ENCODE measurements around the gene MFSD2A.
A peak's percentile ranks its signal among the peaks of the same experiment; 100 is the strongest.
"Not testable (repeated sequence)": the region's sequence is repeated elsewhere in the genome, so short reads cannot be mapped to it uniquely, and the experiment has no call there.

MFSD2A gene

GRCh38 chr1:39954870-39955546 lies at the start of gene MFSD2A:
MFSD2A (plus strand) TSS chr1:39955145; CDS start chr1:39955293, 148 bp downstream.
- DNase-seq (ENCODE audit: low read depth, low spot score), result peak; percentile 83

DNA sequence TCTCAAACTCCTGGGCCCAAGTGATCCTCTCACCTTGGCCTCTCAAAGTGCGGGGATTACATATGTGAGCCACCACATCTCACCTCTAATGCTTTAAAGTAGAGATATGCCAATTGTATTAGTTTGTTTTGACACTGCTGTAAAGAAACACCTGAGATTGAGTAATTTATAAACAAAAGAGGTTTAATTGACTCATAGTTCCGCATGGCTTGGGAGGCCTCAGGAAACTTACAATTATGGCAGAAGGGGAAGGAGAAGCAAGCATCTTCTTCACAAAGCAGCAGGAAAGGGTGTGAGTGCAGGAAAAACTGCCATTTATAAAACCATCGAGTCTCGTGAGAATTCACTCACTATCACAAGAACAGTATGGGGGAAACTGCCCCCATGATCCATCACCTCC lies 49.8 kb upstream of the MFSD2A start:
- DNase-seq (ENCODE audit: low read depth, low spot score), result no peak

- DNase-seq (ENCODE audit: low read depth, low spot score), result no peak
These were observed 47.2 kb upstream of the MFSD2A start for GRCh38 chr1:39907528-39908453.

GRCh38 chr1:39908534-39908933 lies 46.4 kb upstream of the MFSD2A start:
- DNase-seq (ENCODE audit: low read depth, low spot score), result no peak

DNA sequence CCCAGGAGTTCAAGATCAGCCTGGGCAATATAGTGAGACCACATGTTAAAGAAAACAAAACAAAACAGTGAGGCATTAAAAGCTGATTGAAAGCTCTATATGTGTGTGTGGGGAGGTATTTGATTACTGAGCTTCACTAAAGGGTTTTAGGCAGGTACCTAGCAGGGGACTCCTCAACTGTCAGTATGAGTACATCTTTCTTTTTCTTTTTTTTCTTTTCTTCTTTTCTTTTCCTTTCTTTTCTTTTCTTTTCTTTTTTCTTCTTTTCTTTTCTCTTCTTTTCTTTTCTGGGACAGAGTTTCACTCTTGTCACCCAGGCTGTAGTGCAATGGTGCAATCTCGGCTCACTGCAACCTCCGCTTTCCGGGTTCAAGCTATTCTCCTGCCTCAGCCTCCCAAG lies 44.7 kb upstream of the MFSD2A start:
- DNase-seq (ENCODE audit: low read depth, low spot score), result no peak

GRCh38 chr1:39913136-39913535 lies 41.8 kb upstream of the MFSD2A start:
- not testable (repeated sequence) for DNase-seq (ENCODE audit: low read depth, low spot score)

DNA sequence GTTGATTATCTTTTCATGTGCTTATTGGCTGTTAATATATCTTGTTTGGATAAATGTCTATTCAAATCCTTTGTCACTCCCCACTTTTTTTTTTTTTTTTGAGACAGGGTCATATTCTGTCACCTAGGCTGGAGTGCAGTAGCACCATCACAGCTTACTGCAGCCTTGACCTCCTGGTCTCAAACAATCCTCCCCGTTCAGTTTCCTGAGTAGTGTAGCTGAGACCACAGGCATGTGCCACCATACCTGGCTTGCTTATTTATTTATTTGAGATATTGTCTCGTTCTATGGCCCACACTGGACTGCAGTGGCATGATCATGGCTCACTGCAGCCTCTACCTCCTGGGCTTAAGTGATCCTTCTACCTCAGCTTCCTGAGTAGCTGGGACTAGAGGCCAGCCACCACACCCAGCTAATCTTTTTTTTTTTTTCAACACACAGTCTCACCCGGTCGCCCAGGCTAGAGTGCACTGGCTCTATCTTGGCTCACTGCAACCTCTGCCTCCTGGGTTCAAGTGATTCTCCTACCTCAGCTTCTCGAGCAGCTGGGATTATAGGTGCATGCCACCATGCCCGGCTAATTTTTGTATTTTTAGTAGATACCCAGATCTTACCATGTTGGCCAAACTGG lies 39.3 kb upstream of the MFSD2A start:
- DNase-seq (ENCODE audit: low read depth, low spot score), result no peak

DNA sequence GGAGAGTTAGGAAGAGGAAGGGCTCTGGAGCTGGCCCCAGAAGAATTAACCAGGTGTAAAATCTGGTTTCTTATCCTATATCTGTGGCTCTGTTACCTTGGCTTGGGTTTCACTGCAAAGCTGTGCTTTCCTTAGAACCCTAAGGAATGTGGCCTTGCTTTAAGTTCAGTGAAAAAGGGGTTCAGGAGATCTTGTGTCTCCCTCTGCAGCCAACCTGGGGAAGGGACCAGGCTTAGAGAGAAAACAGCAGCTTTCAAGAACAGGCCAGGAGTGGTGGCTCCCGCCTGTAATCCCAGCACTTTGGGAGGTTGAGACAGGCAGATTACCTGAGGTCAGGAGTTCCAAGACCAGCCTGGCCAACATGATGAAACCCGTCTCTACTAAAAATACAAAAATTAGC lies 37.1 kb upstream of the MFSD2A start:
- DNase-seq (ENCODE audit: low read depth, low spot score), result peak; percentile 31

GRCh38 chr1:39919545-39919944 lies 35.4 kb upstream of the MFSD2A start:
- peak; percentile 83 for DNase-seq (ENCODE audit: low read depth, low spot score)

- peak; percentile 83 for DNase-seq (ENCODE audit: low read depth, low spot score)
These were observed 32.7 kb upstream of the MFSD2A start for GRCh38 chr1:39922251-39922688.

DNA sequence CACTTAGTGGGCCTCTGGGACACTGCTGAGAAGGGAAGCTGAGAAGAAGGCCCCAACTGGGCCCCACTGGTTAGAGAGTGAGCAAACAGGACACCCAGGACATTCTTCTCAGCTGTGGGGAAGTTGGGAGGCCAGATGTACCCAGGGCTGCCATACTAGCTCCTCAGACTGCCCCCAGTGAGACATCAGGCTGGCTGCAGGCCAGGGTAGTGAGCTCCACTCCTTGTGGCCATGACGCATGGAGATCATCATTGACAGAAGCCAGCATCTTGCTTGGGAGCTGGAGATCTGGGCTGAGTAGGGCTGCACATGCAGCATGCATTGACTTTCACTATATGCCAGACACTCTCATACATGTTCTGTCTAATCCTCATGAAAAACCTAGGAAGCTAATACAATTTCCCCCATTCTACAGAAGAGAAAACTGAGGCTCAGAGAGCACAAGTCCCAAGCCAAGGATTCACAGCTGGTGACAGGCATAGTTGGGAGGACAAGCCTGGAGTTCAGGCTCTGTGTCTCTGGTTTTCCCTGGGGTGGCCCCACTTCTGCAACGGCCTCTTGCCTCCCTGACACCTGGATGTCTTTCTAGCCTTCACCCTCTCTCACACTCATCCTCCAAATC lies 29.1 kb upstream of the MFSD2A start:
- DNase-seq (ENCODE audit: low read depth, low spot score), result no peak

GRCh38 chr1:39926343-39926793 lies 28.6 kb upstream of the MFSD2A start:
- peak; percentile 41 for DNase-seq (ENCODE audit: low read depth, low spot score)

DNA sequence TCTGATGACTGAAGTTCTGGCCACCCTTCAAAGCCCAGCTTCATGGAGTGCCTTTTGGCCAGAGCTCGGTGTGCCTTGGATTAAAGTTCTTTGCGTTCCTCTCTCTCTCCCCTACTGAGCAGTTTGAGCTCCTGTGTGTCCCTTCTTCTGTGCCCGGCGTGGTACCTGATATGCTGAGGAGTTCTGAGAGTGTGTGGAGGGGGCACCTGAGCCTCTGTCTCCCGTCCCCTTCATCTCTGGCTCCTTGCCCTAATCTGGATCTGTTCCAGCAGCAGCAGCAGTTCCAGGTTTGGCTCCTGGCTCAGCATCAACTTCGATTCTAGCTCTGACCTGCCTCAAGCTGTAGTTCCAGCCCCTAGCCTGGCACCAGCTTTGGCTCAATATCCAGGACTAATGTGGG lies 28.1 kb upstream of the MFSD2A start:
- no peak for DNase-seq (ENCODE audit: low read depth, low spot score)

DNA sequence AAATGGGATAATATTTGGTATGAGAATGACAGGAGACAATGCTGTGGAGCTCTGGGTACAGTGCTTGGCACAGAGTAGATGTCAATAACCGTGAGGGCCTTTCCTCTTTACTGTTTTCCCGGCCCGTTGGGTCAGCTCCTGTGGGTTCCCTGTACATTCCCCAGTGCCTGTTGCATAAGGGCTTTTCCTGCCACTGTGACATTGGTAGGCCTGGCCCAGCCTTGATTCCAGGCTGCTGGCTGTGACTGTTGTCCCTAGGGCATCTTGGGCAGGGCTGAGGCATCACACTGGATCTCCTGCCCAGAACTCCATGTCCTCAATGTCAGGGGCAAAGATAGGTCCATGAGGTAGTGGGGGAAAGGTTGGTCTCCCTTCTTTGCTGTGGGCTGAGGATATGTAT lies 27.4 kb upstream of the MFSD2A start:
- DNase-seq (ENCODE audit: low read depth, low spot score), result no peak

DNA sequence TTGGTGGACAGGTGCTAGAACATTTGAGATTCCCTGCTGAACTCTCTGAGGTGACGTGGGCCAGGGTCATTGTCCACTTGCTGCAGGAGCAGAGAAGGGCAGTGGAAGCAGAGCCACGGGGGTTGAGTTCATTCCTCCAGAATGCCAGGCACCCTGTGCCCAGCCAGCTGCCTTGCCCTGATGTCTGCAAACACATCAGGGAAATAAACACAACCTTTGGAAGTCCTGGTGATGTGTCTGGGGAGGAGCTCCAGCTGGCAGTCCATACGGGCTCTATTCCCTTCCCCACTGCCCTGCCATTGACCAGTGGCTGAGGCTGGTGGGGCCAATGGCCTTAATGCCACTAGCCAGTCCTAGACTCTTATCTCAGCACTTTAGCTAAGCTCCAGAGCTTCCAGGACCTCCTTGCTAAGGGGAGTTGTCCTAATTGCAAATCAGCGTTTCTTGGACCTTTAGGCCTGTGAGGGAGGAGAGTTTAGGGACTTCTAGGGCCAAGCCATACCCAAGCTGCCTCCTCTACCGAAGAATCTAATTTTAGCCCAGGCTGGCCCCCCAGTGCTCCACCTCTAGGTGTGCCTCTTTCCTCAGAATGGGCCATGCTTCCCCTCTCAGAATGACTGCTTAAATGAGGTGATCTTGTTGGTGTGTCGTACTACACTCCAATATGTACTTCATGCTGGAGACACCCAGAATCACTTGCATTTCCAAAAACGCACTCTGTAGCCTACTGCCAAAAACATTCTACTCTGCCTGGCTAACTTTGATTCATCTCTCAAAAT lies 25.9 kb upstream of the MFSD2A start:
- DNase-seq (ENCODE audit: low read depth, low spot score), result no peak

GRCh38 chr1:39933956-39934941 lies 20.7 kb upstream of the MFSD2A start:
- DNase-seq (ENCODE audit: low read depth, low spot score), result no peak

- no peak for DNase-seq (ENCODE audit: low read depth, low spot score)
These were observed 18.0 kb upstream of the MFSD2A start for GRCh38 chr1:39936724-39937491.

DNA sequence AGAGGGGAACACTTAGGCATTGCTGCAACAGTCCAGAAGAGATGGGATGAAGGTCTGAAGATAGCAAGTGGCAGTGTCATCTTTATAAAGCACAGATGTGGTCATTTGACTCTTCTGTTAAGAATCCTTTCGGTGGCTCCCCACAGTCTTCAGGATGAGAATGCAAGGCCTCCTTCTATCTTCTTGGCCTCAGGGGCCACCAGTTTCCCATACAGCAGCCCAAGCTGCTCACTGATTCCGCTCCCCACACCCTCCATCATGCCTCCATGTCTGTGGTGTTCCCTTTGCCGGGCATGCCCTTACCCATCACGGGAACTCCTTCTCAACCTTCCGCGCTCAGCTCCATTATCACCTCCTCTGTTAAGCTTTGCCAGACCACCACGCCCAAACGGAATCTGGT lies 16.1 kb upstream of the MFSD2A start:
- no peak for DNase-seq (ENCODE audit: low read depth, low spot score)

- DNase-seq (ENCODE audit: low read depth, low spot score), result no peak
These were observed 14.7 kb upstream of the MFSD2A start for GRCh38 chr1:39940253-39940652.
